HG03064 (cell line): Measurements from ENCODE around the gene ZNF219.
A peak's percentile ranks its signal among the peaks of the same experiment; 100 is the strongest.

Experiments used
- ATAC-seq: cut with Tn5 transposase; IDR thresholded peaks from one replicate; pipeline ENCODE4 v1.9.1; 2021; ENCODE audit warnings: low read depth; ENCODE audit not compliant: unreplicated experiment

ZNF219 gene

DNA sequence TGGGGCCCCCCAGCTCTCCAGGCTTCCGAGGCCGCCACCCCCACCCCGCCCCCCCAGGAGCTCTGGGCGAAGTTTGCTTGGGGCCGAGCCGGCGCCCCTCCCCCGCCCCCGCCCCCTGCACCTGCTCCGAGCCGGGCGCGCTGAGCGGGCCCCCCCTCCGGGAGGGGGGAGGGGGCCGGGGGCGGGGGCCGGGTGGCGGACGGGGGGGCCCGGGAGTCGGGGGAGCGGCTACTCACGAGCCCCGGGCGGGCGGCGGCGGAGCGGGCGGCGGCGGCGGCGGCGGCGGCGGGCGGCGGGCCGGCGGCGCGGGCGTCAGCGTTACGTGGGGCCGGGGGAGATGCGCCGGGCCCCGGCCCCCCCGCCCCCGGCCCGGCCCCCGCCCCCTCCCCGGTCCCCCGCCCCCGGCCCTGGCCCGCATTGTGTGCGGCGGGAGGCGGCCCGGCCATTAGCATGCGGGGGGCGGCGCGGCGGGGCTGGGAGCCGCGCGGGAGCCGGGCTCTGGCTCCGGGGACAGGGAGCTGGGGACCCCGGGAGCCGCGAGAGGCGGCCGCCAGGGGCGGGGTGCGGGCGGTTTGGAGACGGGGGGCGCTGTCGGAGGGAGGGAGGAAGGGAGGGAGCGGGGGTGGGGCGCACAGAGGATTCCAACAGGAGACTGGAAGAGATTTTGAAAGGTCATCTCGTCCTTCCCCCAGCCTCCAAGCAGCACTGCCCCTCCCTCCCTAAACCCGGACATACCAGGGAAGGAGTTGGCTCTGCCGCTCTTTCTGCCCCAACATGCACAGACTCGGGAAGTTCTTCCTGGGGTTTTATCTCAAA, at the start of gene ZNF219:
Gene ZNF219 (minus strand): TSS at position 580 of the 816 bp plus-strand sequence. CDS start 5,064 bp downstream, outside the sequence.
- no peak for ATAC-seq

DNA sequence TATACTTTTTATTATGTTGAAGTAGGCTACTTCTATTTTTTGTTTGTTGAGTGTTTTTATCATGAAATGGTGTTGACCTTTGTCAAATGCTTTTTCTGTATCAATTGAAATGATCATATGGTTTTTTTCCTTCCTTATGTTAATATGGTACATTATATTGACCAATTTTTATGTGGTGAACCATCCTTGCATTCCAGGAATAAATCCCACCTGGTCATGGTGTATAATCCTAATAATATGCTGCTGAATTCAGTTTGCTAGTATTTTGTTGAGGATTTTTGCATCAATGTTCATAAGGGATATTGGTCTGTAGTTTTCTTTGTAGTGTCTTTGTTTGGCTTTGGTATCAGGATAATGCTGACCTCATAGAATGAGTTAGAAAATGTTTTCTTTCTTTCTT, 47.0 kb upstream of the ZNF219 start:
- ATAC-seq, result no peak

GRCh38 chr14:21142357-21142756, 43.9 kb upstream of the ZNF219 start:
- no peak for ATAC-seq

DNA sequence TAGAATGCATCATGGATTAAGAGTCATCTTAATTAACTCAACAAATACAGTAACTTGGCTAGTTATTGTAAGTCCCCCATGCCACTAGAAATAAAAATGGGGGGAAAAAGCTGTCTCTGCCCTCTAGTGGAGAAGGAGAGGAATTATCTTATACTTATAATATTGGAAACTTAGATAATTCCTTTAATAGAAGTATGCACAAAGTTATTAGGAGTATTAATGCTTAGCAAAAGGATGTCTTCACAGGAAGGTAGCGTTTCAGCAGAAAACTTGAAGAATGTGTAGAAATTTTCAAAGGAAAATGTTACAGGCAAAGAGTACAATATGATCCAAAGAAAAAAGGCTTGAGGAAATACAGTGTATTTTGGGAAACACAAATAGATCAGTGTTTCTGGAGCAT, 37.6 kb upstream of the ZNF219 start:
- no peak for ATAC-seq

DNA sequence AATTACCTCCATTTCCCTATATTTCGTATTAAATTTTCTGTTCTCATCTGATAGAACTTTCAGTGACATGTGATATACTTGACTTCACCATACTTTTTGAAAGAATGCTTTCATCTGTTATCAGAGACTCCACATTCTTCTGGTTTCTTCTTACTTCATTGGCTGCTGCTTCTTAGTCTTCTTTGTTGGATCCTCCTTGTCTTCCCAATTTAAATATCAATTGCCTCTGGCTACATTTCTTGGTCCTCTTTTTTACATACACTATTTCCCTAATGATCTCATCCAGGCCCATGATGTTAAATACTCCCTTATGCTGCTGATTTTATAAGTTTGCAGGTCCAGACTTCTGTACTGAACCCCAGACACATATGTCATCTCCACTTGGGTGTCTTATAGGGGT, 35.4 kb upstream of the ZNF219 start:
- no peak for ATAC-seq

DNA sequence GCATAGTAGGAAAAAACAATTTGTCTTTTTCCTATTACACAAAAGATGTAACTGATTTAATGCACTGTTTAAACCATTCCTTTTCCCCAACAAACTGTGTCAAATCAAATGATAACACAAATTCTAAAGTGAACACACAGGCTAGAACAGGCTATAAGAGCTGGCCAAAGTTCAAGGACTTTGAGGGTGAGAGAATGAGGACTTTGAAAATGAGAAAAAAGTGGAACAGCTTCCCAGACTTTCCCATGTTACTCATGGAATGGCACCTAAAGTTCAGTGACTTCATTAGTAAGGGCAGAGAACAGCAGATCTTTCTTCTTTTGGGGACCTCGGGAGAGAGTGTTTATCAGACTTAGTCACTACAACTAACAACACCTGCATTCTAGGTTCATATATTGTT, 25.0 kb upstream of the ZNF219 start:
- ATAC-seq, result no peak

DNA sequence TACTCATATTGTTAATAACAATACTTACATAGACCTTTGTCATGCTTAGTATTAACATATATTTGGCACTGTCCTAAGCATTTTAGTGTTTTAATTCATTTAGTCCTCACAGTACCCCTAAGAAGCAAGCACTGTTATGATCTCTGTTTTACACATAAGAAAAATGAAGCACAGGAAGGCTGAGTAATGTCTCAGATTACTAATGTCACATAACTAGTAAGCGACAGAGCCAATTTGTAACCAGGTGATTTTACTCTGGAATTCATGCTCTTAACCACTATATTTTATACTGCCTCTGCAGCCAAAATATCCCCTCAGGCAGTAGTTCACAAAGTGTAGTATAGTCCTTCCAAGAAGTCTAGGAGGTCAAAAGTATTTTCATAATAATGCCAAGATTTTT, 22.7 kb upstream of the ZNF219 start:
- no peak for ATAC-seq

GRCh38 chr14:21120686-21121085, 22.2 kb upstream of the ZNF219 start:
- no peak for ATAC-seq

- ATAC-seq, result no peak
Measured at GRCh38 chr14:21118933-21119332, 20.5 kb upstream of the ZNF219 start.

- ATAC-seq, result no peak
Measured at GRCh38 chr14:21113369-21113768, 14.9 kb upstream of the ZNF219 start.

GRCh38 chr14:21112255-21112654, 13.8 kb upstream of the ZNF219 start:
- no peak for ATAC-seq

GRCh38 chr14:21109377-21110138, 11.1 kb upstream of the ZNF219 start:
- ATAC-seq, result no peak

- no peak for ATAC-seq
Measured at GRCh38 chr14:21108791-21109190, 10.3 kb upstream of the ZNF219 start.

- no peak for ATAC-seq
Measured at GRCh38 chr14:21107283-21107800, 8.9 kb upstream of the ZNF219 start.

DNA sequence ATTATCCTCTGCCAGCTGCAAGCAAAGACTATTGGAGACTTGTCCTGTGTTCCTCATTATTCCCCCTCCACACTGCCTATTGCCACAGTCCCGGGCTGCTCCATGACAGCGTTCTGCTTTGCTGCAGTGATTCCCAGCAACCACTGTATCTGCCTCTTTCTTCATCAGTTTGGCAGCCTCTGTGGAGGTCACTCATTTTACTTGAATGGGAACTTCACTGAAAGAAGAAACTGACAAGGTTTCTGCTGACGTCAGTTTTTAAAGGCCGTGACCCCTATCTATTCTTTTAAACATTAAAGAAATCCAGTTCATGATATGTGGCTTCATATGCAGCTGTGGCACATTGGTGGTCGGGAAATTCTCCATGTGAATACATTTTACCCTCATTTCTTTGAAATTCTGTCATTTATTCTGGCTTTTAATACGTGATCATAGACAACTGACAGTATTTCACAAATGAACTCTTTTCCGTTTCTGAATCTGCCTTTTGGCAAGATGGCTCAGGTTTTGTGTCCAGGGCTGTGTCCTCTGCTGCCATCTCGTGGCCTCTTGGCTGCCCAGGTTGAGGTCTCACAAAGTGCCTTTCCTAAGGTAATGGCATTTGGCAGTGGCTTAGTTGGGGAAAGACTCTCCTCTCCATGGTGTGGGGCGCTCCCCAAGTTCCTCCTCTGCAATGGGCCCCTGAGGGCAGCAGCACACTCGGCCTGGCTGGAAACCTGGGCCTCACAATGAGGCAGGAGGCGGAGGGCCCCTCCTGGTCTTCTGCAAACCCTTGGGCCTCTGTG, 8.2 kb upstream of the ZNF219 start:
- no peak for ATAC-seq

GRCh38 chr14:21106176-21106497, 7.7 kb upstream of the ZNF219 start:
- no peak for ATAC-seq

GRCh38 chr14:21105095-21105494, 6.6 kb upstream of the ZNF219 start:
- ATAC-seq, result no peak

DNA sequence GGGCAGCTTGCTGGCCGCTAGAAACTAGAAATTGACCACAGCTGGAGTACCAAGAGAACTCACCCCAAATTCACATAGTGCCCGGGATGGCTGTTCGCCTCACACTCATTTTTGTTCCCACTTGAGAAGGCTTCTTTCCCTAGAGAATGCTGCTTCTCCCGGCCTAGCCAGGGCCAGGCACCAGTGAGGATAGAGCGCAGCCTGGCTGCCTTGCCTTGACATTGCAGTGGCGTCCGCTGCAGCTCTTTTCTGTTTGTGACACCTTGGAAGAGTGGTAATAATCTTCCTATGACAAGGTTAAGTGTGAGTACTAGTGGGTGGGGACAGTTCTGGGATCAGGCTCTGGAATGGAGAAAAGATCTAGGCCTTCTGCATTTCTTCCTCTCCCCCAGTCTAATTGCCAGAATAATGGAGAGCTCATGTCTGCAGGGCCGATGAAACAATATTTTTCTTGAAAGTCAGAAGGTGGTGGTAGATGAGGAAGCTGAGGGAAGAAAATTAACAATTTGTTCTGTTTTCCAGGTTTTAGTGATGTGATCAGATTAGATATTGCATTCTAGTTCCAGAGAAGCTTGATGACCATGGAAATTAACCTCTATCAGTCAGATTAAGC, 6.1 kb upstream of the ZNF219 start:
- no peak for ATAC-seq

- ATAC-seq, result peak; percentile 93
Measured at GRCh38 chr14:21103710-21104447, 5.4 kb upstream of the ZNF219 start.

DNA sequence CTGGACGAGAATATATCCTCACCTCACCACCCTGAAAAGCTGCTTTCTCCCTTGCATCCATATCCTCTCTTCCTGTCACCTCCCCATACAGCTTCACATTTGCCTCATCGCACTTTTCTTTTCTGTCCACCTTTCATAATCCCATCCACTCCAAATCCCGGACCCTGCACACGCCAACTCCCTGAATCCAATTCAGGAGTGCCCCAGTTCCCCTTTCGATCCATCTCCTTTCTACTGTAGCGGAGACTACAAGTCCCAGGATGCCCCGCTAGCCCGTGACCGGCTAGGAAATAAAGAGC, 4.9 kb upstream of the ZNF219 start:
- ATAC-seq, result no peak
